IPS-NIHi7 (cell line): ENCODE measurements around the gene PLCB2.

ENCODE experiments used
- DNase-seq: peaks from one replicate; pipeline ENCODE4 v3.0.0; 2012; ENCODE audit warnings: mixed read lengths; ENCODE audit errors: extremely low spot score

Gene PLCB2

GRCh38 chr15:40271685-40272484 lies 35.9 kb downstream of the PLCB2 start:
- no peak for DNase-seq

- DNase-seq, result no peak
Observed at GRCh38 chr15:40270246-40270995, 37.3 kb downstream of the PLCB2 start.

GRCh38 chr15:40269604-40270003 lies 38.1 kb downstream of the PLCB2 start:
- DNase-seq, result no peak

GRCh38 chr15:40267670-40268069 lies 40.1 kb downstream of the PLCB2 start:
- no peak for DNase-seq

- DNase-seq, result peak; percentile 54
Observed at GRCh38 chr15:40266828-40267304, 40.9 kb downstream of the PLCB2 start.

GRCh38 chr15:40265875-40266274 lies 41.9 kb downstream of the PLCB2 start:
- no peak for DNase-seq

- DNase-seq, result no peak
Observed at GRCh38 chr15:40265355-40265754, 42.4 kb downstream of the PLCB2 start.

- DNase-seq, result no peak
Observed at GRCh38 chr15:40264321-40265153, 43.2 kb downstream of the PLCB2 start.

DNA sequence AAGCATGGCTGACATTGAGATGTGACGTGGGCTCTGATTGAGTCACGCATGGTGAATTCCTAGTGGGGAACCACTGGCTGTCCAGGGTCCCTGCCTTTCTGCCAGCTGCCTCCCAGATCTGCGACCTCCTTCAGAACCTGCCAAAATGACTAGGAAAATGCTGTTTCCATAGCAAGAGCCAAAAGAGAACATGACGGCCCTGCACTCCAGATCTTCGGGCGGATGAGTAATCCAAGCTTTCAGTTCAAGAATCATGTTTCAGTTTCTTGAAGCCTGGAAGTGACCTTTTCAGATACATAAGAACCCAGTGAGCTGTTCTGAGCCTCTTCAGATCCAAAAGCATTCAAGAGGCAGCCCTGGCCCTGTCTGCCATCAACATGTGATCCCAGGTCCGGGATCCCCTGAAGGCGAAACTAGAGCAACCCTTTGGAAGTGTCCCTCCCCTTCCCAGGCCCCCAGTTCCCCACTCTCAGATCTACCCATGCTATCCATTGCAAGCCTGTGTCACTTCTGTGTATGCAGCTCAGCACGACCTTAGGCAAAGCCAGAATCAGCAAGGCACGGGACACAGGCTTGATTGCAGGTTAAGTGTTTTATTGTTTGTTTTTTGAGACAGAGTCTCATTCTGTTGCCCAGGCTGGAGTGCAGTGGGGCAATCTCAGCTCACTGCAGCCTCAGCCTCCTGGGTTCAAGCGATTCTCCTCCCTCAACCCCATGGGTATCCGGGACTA lies 44.5 kb downstream of the PLCB2 start:
- DNase-seq, result no peak

GRCh38 chr15:40259021-40259420 lies 48.7 kb downstream of the PLCB2 start:
- no peak for DNase-seq

DNA sequence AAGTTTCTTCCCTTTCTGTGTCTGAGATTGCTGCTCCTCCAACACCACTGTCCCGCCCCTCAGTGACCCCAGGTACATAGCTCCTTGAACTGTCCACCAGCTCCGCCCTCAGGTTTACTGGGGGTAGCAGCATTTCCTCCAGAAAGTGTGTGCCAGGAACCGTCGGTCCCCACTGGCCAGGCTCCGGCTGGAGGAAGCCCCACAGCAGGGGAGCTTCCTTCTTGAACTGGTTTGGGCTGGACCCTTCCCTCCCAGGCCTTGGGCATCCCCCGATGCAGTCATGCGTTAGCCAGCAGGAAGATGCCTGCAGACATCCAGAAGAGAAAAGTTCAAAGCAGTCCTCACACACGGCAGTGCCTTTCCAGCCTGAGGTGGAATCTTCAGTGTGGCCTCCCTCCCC lies 49.2 kb downstream of the PLCB2 start:
- DNase-seq, result peak; percentile 59

GRCh38 chr15:40257656-40258450 lies 49.9 kb downstream of the PLCB2 start:
- DNase-seq, result no peak

DNA sequence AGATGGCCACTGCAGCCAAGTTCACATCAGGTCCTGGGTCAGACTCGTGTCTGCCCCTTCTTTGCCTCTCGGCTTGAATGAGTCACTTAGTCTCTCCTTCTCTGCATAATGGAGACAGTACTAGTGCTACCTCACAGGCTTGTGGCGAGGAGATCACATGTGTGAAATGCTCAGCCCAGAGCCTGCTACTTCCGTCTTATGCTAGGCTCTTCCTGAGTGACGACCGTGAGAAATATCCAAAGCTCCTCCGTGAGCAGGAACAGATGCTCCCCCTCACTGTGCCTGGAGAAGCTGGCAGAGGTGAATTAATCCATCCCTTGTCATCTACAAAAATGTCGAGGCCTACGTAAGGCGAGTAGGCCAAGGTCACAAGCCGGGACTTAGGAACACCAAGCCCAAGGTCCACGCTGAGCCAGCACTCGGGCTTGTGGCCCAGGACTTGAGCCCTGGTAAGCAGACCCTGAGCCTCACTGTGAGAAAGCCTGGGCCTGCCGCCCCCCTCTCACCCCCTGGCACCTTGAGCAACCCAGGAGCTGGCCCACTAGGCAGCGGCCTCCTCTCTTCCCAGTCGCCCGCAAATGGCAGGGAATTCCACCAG lies 51.0 kb downstream of the PLCB2 start:
- no peak for DNase-seq

GRCh38 chr15:40255033-40255432 lies 52.7 kb downstream of the PLCB2 start:
- no peak for DNase-seq

DNA sequence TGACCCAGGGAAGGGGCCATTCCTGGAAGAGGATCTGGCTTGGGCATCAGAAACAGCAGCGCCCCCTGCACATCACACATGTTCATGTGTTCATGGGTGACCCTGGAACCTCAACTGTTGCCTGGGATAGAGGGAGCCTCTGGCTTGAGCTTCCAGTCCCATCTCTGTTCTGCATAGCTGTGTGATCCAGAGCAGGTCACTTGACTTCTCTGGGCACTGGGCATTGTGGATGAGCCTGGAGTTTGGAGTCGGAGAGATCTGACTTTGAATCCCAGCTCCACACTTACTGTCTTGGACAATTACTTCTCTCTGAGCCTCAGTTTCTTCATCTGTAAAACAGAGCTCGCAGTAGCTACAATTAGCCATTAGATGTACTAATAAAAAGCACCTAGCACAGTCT lies 53.3 kb downstream of the PLCB2 start:
- DNase-seq, result no peak

- no peak for DNase-seq
Observed at GRCh38 chr15:40253167-40253790, 54.5 kb downstream of the PLCB2 start.

DNA sequence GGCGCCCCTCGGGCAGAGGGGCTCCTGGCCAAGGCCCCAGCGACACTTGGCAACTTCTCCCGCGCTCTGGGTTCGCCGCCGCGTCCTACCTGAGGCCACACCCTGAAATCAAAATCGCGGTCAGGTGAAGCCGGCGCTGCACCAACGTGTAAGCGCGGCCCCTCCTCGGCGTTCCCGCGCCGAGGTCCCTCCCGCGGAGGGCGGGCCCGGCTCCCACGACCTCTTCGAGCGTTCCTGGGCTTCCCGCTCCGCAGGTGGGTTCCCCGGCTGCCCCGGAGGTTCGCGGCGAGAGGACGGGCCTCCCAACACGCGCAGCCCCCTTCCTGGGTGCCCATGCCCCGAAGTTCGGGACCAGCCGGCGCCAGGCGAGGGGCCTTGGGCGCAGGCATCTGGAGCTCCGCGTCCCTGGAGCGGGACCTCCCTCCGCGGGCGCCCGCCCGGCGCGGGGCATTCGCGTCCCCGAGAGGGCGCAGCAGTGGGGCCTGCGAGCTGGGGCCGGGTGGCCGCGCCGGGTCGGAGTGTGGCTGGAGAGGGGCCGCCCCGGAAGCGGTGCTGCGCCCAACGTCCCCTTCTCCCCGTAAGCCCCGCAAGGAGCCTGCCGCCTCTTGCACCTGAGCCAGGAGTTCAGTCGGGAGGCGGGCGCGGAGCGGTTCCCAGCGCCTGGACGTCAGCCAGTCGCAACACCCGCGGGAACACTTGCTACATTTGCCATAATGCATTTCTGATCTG lies 55.1 kb downstream of the PLCB2 start:
- peak; percentile 49 for DNase-seq

DNA sequence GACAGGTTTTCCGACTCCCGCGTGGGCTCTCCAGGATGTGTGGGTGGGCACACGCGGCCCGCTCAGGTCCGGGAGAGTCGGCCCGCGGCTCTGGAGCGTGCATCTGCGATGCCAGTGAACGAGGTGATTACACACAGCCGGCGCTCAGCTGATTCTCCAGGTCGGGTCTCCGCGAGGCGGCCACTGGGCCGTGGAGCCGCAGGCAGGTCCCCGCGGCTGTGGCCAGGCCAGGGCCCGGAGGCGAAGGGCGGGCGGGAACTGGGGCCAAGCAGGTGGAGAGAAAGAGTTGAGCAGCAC lies 55.6 kb downstream of the PLCB2 start:
- DNase-seq, result no peak

- no peak for DNase-seq
Observed at GRCh38 chr15:40251486-40252140, 56.1 kb downstream of the PLCB2 start.
